ENCODE results near the gene FBXW9.

GRCh38 chr19:12695096-12695495 lies 1.3 kb downstream of the FBXW9 start:
- TF ChIP-seq, protein P1, sequence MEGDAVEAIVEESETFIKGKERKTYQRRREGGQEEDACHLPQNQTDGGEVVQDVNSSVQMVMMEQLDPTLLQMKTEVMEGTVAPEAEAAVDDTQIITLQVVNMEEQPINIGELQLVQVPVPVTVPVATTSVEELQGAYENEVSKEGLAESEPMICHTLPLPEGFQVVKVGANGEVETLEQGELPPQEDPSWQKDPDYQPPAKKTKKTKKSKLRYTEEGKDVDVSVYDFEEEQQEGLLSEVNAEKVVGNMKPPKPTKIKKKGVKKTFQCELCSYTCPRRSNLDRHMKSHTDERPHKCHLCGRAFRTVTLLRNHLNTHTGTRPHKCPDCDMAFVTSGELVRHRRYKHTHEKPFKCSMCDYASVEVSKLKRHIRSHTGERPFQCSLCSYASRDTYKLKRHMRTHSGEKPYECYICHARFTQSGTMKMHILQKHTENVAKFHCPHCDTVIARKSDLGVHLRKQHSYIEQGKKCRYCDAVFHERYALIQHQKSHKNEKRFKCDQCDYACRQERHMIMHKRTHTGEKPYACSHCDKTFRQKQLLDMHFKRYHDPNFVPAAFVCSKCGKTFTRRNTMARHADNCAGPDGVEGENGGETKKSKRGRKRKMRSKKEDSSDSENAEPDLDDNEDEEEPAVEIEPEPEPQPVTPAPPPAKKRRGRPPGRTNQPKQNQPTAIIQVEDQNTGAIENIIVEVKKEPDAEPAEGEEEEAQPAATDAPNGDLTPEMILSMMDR (IDR thresholded peaks at IDR 0.05): no peak
- TF ChIP-seq POLR2A (IDR thresholded peaks at IDR 0.05): no peak
